Pulmonary artery endothelial cell (primary cell): ENCODE results near the gene CFTR. TPM values are rescaled to one million over a fixed set of nuclear protein-coding genes. Genes with fewer than 3 reads are reported as not detected.
"Not testable (repeated sequence)": the region's sequence is repeated elsewhere in the genome, so short reads cannot be mapped to it uniquely, and the experiment has no call there.

Experiments
- DNase-seq: peaks from one replicate; pipeline ENCODE4 v3.0.0-alpha.2; 2011; ENCODE audit warnings: low read depth, low spot score
- total RNA-seq: library from RNA; depleted of rRNA; stranded (reverse); fragments of >200 nt; gene quantifications from 2 replicates; pipeline ENCODE4 v1.2.3, GENCODE V29; 2014

The CFTR gene
- total RNA-seq, 1 donor from 2014 or later = not detected

- no peak for DNase-seq
These were observed 15.5 kb downstream of the CFTR start for GRCh38 chr7:117495308-117495707.

GRCh38 chr7:117502331-117502730 lies 22.5 kb downstream of the CFTR start:
- no peak for DNase-seq

- no peak for DNase-seq
These were observed 25.4 kb downstream of the CFTR start for GRCh38 chr7:117505238-117505637.

GRCh38 chr7:117508676-117509075 lies 28.9 kb downstream of the CFTR start:
- no peak for DNase-seq

GRCh38 chr7:117517194-117517593 lies 37.4 kb downstream of the CFTR start:
- DNase-seq = not testable (repeated sequence)

GRCh38 chr7:117530390-117530789 lies 50.6 kb downstream of the CFTR start:
- DNase-seq = no peak

GRCh38 chr7:117531595-117532244 lies 51.9 kb downstream of the CFTR start:
- no peak for DNase-seq

- DNase-seq = no peak
These were observed 58.2 kb downstream of the CFTR start for GRCh38 chr7:117538053-117538452.

- no peak for DNase-seq
These were observed 64.2 kb downstream of the CFTR start for GRCh38 chr7:117544061-117544460.

GRCh38 chr7:117548035-117548434 lies 68.2 kb downstream of the CFTR start:
- DNase-seq = no peak

- no peak for DNase-seq
These were observed 70.8 kb downstream of the CFTR start for GRCh38 chr7:117550625-117551024.

- no peak for DNase-seq
These were observed 72.8 kb downstream of the CFTR start for GRCh38 chr7:117552660-117553059.

GRCh38 chr7:117555260-117555659 lies 75.4 kb downstream of the CFTR start:
- DNase-seq = no peak

GRCh38 chr7:117559391-117559790 lies 79.6 kb downstream of the CFTR start:
- DNase-seq = no peak

- DNase-seq = no peak
These were observed 80.2 kb downstream of the CFTR start for GRCh38 chr7:117560030-117560429.

GRCh38 chr7:117562759-117563158 lies 82.9 kb downstream of the CFTR start:
- DNase-seq = no peak

- DNase-seq = no peak
These were observed 84.3 kb downstream of the CFTR start for GRCh38 chr7:117564080-117564479.

- DNase-seq = no peak
These were observed 84.8 kb downstream of the CFTR start for GRCh38 chr7:117564627-117565026.

- DNase-seq = no peak
These were observed 85.4 kb downstream of the CFTR start for GRCh38 chr7:117565226-117565625.

GRCh38 chr7:117567781-117568180 lies 88.0 kb downstream of the CFTR start:
- DNase-seq = no peak

GRCh38 chr7:117572856-117573620 lies 93.2 kb downstream of the CFTR start:
- DNase-seq = no peak

GRCh38 chr7:117581424-117581823 lies 101.6 kb downstream of the CFTR start:
- no peak for DNase-seq

GRCh38 chr7:117582219-117582704 lies 102.4 kb downstream of the CFTR start:
- no peak for DNase-seq
